ENCODE measurements around the gene PAX8.

Gene PAX8

DNA sequence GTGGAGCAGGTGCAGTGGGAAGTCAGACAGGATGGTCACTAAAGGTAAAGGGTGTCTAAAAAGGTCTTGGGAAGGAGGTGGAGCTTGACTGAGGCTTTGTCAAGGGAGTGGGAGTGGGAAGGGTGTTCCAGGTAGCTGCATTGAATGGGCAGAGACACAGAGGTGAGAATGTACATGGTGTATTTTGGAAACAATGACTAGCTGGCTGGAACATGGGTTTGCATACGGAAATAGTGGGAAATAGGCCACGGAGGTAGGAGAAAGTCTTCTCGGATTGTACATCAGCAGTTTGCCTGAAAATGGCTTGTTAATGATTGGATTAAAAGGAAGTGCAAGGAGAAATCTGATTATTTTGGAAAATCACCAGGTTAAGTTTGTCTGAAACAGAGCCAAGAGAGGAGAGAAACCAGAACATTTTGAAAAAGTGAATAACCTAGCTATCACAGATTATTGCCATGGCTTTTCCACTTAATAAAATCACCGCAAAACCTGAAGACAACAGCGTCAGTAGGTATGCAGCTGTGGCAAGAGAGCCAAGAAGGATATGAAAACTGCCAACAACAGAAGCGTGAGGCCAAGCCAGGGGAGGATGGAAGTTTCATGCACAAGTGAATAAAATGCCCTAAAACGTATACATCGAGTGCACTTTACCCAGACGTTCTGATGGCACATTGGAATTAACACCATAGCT is 13.9 kb downstream of the PAX8 start:
- TF ChIP-seq TCF12 (IDR thresholded peaks at IDR 0.05; ENCODE audit: low read depth) (no peak), RAD21 (IDR thresholded peaks at IDR 0.05; ENCODE audit: low read depth) (no peak), EP300 (IDR thresholded peaks at IDR 0.05; ENCODE audit: borderline replicate concordance) (no peak), CREB1 (IDR thresholded peaks at IDR 0.05; ENCODE audit: low read depth) (no peak), NFIC (IDR thresholded peaks at IDR 0.05) (no peak), TEAD4 (IDR thresholded peaks at IDR 0.05) (no peak), YY1 (IDR thresholded peaks at IDR 0.05; ENCODE audit: low read depth) (no peak)
- TF ChIP-seq, protein P1, sequence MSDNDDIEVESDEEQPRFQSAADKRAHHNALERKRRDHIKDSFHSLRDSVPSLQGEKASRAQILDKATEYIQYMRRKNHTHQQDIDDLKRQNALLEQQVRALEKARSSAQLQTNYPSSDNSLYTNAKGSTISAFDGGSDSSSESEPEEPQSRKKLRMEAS (IDR thresholded peaks at IDR 0.05), result no peak

DNA sequence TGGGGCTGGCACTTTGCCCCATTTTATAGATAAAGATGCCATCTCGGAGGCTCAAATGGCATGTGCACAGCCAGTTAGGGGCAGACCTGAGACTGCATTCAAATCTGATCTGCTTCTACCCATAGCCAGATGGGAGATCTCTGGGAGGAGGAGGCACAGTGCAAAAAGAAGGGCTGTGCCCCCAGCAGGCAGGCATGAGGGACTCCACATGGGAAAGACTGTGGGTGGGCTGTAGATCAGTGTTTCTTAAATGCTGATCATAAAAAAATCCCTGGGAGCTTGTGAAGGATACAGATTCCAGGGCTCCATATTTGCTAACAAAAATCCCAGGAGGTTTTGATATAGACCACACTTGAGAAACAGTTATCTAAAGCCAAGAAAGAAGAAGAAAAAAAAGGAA is 15.2 kb downstream of the PAX8 start:
- no peak for TF ChIP-seq TEAD4 (IDR thresholded peaks at IDR 0.05)
- TF ChIP-seq, protein P1 (IDR thresholded peaks at IDR 0.05), result no peak

DNA sequence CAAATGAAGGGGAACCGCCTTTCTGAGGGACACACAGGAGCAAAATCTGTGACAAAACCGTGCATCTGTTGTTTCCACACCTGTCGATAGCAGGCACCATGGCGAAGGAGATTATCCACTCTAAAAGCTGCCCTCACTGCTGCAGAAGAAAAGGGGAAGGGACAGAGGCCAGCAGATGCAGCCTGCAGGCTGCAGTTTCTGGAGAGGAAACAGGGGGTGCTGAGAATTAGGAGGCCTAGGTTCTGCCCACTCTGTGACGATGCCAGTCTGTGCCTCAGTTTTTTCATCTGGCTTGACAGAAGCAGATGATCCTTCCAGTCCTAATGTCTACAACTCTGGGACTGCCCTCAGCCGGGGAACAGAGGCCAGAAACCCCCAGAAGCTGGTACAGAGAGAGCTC is 17.7 kb downstream of the PAX8 start:
- TF ChIP-seq TCF12 (IDR thresholded peaks at IDR 0.05; ENCODE audit: low read depth), result no peak
- no peak for TF ChIP-seq ZBTB7A (IDR thresholded peaks at IDR 0.05; ENCODE audit: low read depth)
- TF ChIP-seq TEAD4 (IDR thresholded peaks at IDR 0.05), result no peak
- TF ChIP-seq, protein P1 (IDR thresholded peaks at IDR 0.05), result no peak
- TF ChIP-seq NFIC (IDR thresholded peaks at IDR 0.05), result no peak
- TF ChIP-seq EP300 (IDR thresholded peaks at IDR 0.05; ENCODE audit: borderline replicate concordance), result no peak
- TF ChIP-seq EGR1 (IDR thresholded peaks at IDR 0.05), result no peak
- TF ChIP-seq CREB1 (IDR thresholded peaks at IDR 0.05; ENCODE audit: low read depth), result no peak
- TF ChIP-seq, protein P2, sequence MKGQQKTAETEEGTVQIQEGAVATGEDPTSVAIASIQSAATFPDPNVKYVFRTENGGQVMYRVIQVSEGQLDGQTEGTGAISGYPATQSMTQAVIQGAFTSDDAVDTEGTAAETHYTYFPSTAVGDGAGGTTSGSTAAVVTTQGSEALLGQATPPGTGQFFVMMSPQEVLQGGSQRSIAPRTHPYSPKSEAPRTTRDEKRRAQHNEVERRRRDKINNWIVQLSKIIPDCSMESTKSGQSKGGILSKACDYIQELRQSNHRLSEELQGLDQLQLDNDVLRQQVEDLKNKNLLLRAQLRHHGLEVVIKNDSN (IDR thresholded peaks at IDR 0.05), result no peak
- no peak for TF ChIP-seq CEBPB (IDR thresholded peaks at IDR 0.05)
- no peak for TF ChIP-seq RAD21 (IDR thresholded peaks at IDR 0.05; ENCODE audit: low read depth)
- TF ChIP-seq YY1 (IDR thresholded peaks at IDR 0.05; ENCODE audit: low read depth), result no peak
- TF ChIP-seq TAF1 (IDR thresholded peaks at IDR 0.05; ENCODE audit: low read depth), result no peak
- no peak for TF ChIP-seq FOXM1 (IDR thresholded peaks at IDR 0.05; ENCODE audit: borderline replicate concordance, low read depth)
- TF ChIP-seq, protein P3, sequence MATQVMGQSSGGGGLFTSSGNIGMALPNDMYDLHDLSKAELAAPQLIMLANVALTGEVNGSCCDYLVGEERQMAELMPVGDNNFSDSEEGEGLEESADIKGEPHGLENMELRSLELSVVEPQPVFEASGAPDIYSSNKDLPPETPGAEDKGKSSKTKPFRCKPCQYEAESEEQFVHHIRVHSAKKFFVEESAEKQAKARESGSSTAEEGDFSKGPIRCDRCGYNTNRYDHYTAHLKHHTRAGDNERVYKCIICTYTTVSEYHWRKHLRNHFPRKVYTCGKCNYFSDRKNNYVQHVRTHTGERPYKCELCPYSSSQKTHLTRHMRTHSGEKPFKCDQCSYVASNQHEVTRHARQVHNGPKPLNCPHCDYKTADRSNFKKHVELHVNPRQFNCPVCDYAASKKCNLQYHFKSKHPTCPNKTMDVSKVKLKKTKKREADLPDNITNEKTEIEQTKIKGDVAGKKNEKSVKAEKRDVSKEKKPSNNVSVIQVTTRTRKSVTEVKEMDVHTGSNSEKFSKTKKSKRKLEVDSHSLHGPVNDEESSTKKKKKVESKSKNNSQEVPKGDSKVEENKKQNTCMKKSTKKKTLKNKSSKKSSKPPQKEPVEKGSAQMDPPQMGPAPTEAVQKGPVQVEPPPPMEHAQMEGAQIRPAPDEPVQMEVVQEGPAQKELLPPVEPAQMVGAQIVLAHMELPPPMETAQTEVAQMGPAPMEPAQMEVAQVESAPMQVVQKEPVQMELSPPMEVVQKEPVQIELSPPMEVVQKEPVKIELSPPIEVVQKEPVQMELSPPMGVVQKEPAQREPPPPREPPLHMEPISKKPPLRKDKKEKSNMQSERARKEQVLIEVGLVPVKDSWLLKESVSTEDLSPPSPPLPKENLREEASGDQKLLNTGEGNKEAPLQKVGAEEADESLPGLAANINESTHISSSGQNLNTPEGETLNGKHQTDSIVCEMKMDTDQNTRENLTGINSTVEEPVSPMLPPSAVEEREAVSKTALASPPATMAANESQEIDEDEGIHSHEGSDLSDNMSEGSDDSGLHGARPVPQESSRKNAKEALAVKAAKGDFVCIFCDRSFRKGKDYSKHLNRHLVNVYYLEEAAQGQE (IDR thresholded peaks at IDR 0.05; ENCODE audit: low read depth), result no peak

DNA sequence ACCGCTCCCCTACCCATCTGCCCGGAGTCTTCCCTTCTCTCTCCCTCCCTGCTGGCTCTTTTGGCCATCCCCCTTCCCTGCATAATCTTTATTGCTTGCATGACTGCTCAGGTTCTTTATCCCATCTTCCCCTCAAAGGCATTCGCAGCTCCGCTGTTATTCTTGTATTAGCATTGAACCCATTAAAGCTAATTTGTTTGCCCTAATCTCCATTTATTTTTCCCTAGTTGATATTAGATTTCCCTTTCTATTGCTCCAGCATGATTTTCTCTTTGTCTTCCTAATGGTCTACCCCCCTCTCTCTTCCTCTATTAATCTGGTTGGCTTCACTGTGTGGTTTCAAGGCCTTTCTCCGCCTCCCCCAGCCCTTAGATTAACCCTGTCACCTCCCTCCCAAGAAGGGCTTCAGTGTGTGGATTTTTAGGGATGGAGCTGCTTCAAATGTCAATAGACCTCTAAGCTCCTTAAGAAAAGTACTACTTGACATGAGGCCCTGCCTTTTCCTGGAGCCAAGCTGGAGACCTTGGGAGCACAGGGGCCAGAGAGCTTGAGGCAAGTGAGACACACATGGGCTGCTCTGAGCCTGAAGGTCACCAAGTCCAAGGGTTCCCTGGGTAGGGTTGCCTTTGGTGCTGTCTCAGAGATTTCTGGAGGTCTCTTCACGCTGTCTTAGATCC is 20.1 kb downstream of the PAX8 start:
- TF ChIP-seq EP300 (IDR thresholded peaks at IDR 0.05; ENCODE audit: borderline replicate concordance) (no peak), TEAD4 (IDR thresholded peaks at IDR 0.05) (no peak), TCF12 (IDR thresholded peaks at IDR 0.05; ENCODE audit: low read depth) (no peak), FOXM1 (IDR thresholded peaks at IDR 0.05; ENCODE audit: borderline replicate concordance, low read depth) (no peak), NFIC (IDR thresholded peaks at IDR 0.05) (no peak), EGR1 (IDR thresholded peaks at IDR 0.05) (no peak), ZBTB7A (IDR thresholded peaks at IDR 0.05; ENCODE audit: low read depth) (no peak), CREB1 (IDR thresholded peaks at IDR 0.05; ENCODE audit: low read depth) (no peak), RAD21 (IDR thresholded peaks at IDR 0.05; ENCODE audit: low read depth) (no peak), TAF1 (IDR thresholded peaks at IDR 0.05; ENCODE audit: low read depth) (no peak), YY1 (IDR thresholded peaks at IDR 0.05; ENCODE audit: low read depth) (no peak), CEBPB (IDR thresholded peaks at IDR 0.05) (no peak)
- TF ChIP-seq, protein P1 (IDR thresholded peaks at IDR 0.05), result no peak
- TF ChIP-seq, protein P2 (IDR thresholded peaks at IDR 0.05), result no peak
- TF ChIP-seq, protein P3 (IDR thresholded peaks at IDR 0.05; ENCODE audit: low read depth), result no peak

DNA sequence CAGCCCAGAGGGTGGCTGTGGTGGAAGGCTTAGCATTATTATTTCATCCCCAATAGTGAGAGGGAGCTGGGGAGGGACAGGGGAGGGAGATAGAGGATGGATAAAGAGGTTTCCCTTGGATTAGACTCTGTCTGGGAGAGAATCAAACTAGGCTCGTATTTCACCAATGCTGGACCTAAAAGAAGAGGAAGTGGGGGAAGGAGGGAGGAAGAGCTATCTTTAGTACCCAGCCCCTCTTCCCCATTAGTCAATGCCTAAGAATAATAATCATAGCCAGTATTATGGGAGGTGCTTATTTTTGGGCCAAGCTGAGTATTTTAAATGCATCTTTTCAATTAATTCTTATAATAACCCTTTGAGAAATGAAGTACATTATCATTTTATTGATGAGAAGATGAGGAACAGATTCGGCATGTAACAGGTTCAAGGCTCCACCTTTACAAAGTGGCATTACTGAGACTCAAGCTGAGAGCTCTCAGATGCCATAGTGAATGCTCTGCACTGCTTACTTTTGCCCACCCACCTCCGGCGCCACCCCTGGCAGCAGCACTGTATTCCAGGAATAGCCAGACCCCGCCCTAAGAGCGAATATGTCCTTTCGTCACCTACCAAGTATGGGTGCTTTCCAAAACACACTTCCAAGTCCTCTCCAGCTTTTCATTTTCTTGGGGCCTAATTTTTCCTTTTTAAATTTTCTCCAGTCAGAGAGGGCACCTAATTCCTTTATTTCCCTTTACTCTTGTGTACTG is 21.0 kb downstream of the PAX8 start:
- TF ChIP-seq FOXM1 (IDR thresholded peaks at IDR 0.05; ENCODE audit: borderline replicate concordance, low read depth) (no peak), RAD21 (IDR thresholded peaks at IDR 0.05; ENCODE audit: low read depth) (no peak), TAF1 (IDR thresholded peaks at IDR 0.05; ENCODE audit: low read depth) (no peak), ZBTB7A (IDR thresholded peaks at IDR 0.05; ENCODE audit: low read depth) (no peak), TEAD4 (IDR thresholded peaks at IDR 0.05) (no peak), CEBPB (IDR thresholded peaks at IDR 0.05) (no peak), YY1 (IDR thresholded peaks at IDR 0.05; ENCODE audit: low read depth) (no peak), CREB1 (IDR thresholded peaks at IDR 0.05; ENCODE audit: low read depth) (no peak), EP300 (IDR thresholded peaks at IDR 0.05; ENCODE audit: borderline replicate concordance) (no peak)
- TF ChIP-seq, protein P3 (IDR thresholded peaks at IDR 0.05; ENCODE audit: low read depth), result no peak
